ENCODE measurements around the gene HES6.

DNA sequence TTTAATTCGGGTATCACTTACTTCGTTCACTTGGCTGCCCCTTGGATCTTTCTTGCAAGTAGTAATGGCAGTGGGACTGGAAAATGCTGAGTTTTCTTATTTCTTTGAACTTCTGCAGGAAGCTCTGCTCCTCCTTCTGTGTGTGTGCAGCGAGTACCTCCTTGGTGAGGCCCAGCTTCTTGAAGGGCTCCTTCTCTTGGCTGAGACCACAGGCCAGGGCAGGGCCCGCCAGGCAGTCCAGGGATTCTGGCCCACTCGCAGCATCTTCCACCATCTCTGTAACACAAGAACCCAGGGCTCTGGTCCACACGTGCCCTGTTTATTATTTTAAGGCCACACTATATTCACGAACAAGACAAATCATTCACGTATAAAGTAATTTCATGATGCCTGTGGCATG, 15.8 kb upstream of the HES6 start:
- TF ChIP-seq, protein P1, sequence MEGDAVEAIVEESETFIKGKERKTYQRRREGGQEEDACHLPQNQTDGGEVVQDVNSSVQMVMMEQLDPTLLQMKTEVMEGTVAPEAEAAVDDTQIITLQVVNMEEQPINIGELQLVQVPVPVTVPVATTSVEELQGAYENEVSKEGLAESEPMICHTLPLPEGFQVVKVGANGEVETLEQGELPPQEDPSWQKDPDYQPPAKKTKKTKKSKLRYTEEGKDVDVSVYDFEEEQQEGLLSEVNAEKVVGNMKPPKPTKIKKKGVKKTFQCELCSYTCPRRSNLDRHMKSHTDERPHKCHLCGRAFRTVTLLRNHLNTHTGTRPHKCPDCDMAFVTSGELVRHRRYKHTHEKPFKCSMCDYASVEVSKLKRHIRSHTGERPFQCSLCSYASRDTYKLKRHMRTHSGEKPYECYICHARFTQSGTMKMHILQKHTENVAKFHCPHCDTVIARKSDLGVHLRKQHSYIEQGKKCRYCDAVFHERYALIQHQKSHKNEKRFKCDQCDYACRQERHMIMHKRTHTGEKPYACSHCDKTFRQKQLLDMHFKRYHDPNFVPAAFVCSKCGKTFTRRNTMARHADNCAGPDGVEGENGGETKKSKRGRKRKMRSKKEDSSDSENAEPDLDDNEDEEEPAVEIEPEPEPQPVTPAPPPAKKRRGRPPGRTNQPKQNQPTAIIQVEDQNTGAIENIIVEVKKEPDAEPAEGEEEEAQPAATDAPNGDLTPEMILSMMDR (optimal IDR thresholded peaks at IDR 0.05 in 1 of 3, IDR thresholded peaks at IDR 0.05 in 1 of 3, conservative IDR thresholded peaks at IDR 0.05 in 1 of 3; ENCODE audit: extremely low read depth in 1 of 3, insufficient read depth in 2 of 3, low read length in 3 of 3), result no peak
- no peak for TF ChIP-seq EZH2 (IDR thresholded peaks at IDR 0.05; ENCODE audit: low read length)

Measured in keratinocyte (primary cell).